ENCODE results near the gene BPIFB1.

Gene BPIFB1

DNA sequence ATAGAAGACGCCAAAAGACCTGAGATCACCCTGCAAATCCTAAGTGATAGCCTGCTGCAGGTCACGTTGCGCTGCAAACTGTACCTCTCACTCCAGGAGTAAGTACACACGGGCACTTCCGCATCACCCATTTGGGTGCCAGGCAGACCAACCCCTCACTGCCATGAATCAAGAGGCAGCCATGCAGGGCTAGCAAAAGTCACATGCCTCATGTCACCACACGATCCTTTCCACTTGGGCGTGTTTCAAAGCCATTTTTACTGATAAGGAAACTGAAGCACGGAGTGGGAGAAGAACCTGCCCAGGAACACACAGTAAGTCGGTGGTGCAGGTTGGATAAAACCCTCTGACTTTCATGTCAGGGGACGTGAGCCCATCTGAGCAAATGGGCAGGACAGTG lies 37.0 kb downstream of the BPIFB1 start:
- Histone ChIP-seq H3K36me3 (ENCODE audit: control insufficient read depth, insufficient read depth, low read length) (no peaks in the 10 kb centered on the region), H3K9me3 (ENCODE audit: control insufficient read depth, low read length) (no peaks in the 10 kb centered on the region), H3K9ac (no peak overlapping the region), H3K27me3 (ENCODE audit: control insufficient read depth, insufficient read depth, low read length) (no peaks in the 10 kb centered on the region), H3K4me3 (ENCODE audit: low read depth, low read length) (no peak overlapping the region), H2AFZ (no peak overlapping the region), H3K27ac (no peak overlapping the region), H3K79me2 (no peaks in the 10 kb centered on the region), H3K4me2 (ENCODE audit: low read length) (no peak overlapping the region), H3K4me1 (no peaks in the 10 kb centered on the region)
- TF ChIP-seq CTCF (IDR thresholded peaks at IDR 0.05): no peak

- no peaks in the 10 kb centered on the region for H3K36me3 ChIP-seq (ENCODE audit: control insufficient read depth, insufficient read depth, low read length)
- no peak overlapping the region for H3K4me3 ChIP-seq (ENCODE audit: low read depth, low read length)
- H3K27me3 ChIP-seq (ENCODE audit: control insufficient read depth, insufficient read depth, low read length): no peaks in the 10 kb centered on the region
- no peak for TF ChIP-seq CTCF (IDR thresholded peaks at IDR 0.05)
- no peaks in the 10 kb centered on the region for H3K79me2 ChIP-seq
- H3K9me3 ChIP-seq (ENCODE audit: control insufficient read depth, low read length): no peaks in the 10 kb centered on the region
- H2AFZ ChIP-seq: no peak overlapping the region
- no peak overlapping the region for H3K27ac ChIP-seq
- H3K4me2 ChIP-seq (ENCODE audit: low read length): no peak overlapping the region
- no peak overlapping the region for H3K9ac ChIP-seq
- no peaks in the 10 kb centered on the region for H3K4me1 ChIP-seq
These were observed 39.4 kb downstream of the BPIFB1 start for GRCh38 chr20:33322456-33322855.

DNA sequence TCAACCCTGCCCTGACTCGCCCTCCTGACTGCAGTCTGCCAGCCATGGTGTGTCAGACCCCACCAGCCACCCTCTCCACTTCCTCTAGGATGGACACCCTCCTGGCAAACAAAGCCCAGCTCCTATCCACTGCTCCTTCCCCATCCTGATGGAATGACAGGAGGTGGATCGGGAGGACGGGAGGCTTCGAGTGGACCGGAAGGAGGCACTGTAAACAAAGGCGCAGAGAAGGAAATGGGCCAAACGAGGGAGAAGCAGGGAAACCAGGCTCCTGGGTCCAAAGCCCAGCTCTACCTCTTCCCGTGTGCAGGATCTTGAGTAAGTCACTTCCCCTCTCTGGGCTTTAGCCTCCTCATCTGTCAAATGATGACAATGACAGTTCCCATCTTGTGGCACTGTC lies 40.2 kb downstream of the BPIFB1 start:
- H3K79me2 ChIP-seq: no peaks in the 10 kb centered on the region
- no peak overlapping the region for H3K4me2 ChIP-seq (ENCODE audit: low read length)
- H3K27ac ChIP-seq: no peak overlapping the region
- no peaks in the 10 kb centered on the region for H3K4me1 ChIP-seq
- no peak overlapping the region for H3K9ac ChIP-seq
- H3K36me3 ChIP-seq (ENCODE audit: control insufficient read depth, insufficient read depth, low read length): no peaks in the 10 kb centered on the region
- H3K9me3 ChIP-seq (ENCODE audit: control insufficient read depth, low read length): no peaks in the 10 kb centered on the region
- H3K27me3 ChIP-seq (ENCODE audit: control insufficient read depth, insufficient read depth, low read length): no peaks in the 10 kb centered on the region
- H3K4me3 ChIP-seq (ENCODE audit: low read depth, low read length): no peak overlapping the region
- H2AFZ ChIP-seq: no peak overlapping the region
- no peak for TF ChIP-seq CTCF (IDR thresholded peaks at IDR 0.05)

- no peaks in the 10 kb centered on the region for H3K36me3 ChIP-seq (ENCODE audit: control insufficient read depth, insufficient read depth, low read length)
- no peak overlapping the region for H3K4me2 ChIP-seq (ENCODE audit: low read length)
- H3K4me1 ChIP-seq: no peaks in the 10 kb centered on the region
- no peak overlapping the region for H3K27ac ChIP-seq
- H3K9me3 ChIP-seq (ENCODE audit: control insufficient read depth, low read length): no peaks in the 10 kb centered on the region
- H3K27me3 ChIP-seq (ENCODE audit: control insufficient read depth, insufficient read depth, low read length): no peaks in the 10 kb centered on the region
- no peak overlapping the region for H3K9ac ChIP-seq
- no peak for TF ChIP-seq CTCF (IDR thresholded peaks at IDR 0.05)
- H3K79me2 ChIP-seq: no peaks in the 10 kb centered on the region
- H2AFZ ChIP-seq: no peak overlapping the region
- no peak overlapping the region for H3K4me3 ChIP-seq (ENCODE audit: low read depth, low read length)
These were observed 42.3 kb downstream of the BPIFB1 start for GRCh38 chr20:33325350-33325749.
